ENCODE results near the gene MRPS10. TPM values are rescaled to one million over a fixed set of nuclear protein-coding genes. Genes with fewer than 3 reads are reported as not detected.
A peak's percentile ranks its signal among the peaks of the same experiment; 100 is the strongest.

The MRPS10 gene
- polyA plus RNA-seq, 2 of the 4 experiments (the other 2 are of a cell fraction), result 31.5 to 60.7 TPM

GRCh38 chr6:42201382-42201781 lies 16.3 kb downstream of the MRPS10 start:
- TF ChIP-seq EP300 (IDR thresholded peaks at IDR 0.05), result no peak
- TF ChIP-seq MYC (IDR thresholded peaks at IDR 0.05; ENCODE audit: borderline replicate concordance, low read length), result no peak
- no peak for TF ChIP-seq HEYL (CRISPR knock-in tag; IDR thresholded peaks at IDR 0.05)
- TF ChIP-seq JUN (IDR thresholded peaks at IDR 0.05), result no peak
- TF ChIP-seq KDM1A (IDR thresholded peaks at IDR 0.05; ENCODE audit: low read depth), result no peak
- no peak for TF ChIP-seq KDM5A (IDR thresholded peaks at IDR 0.05)
- no peak for TF ChIP-seq GATA3 (IDR thresholded peaks at IDR 0.05; ENCODE audit: borderline replicate concordance)
- no peak for TF ChIP-seq PHF8 (IDR thresholded peaks at IDR 0.05; ENCODE audit: borderline replicate concordance, low read depth)
- TF ChIP-seq BCL3 (IDR thresholded peaks at IDR 0.05), result no peak
- no peak for TF ChIP-seq E2F6 (IDR thresholded peaks at IDR 0.05; ENCODE audit: borderline replicate concordance, low read depth)
- ChIA-PET CTCF (interaction anchor here (0.6 to 5.8 kb wide), 4 partner anchors 10 to 70 kb away, joined by 3 to 31 read pairs (median 4); no protein-coding TSS in a partner anchor), POLR2A (no interaction called here)
- ATAC-seq, result no peak
- Histone ChIP-seq H3K27ac (peak overlapping the region; percentile 74 to 86), H3K4me2 (peak overlapping the region; percentile 55), H3K9me3 (no peaks in the 10 kb centered on the region), H3K4me1 (peaks cover 87% of the 10 kb centered on the region), H3K4me3 (no peak overlapping the region)
- WGBS (ENCODE audit: missing lambda C conversion rate), result 35% methylated on average over 3 of the region's 3 CpGs
- DNase-seq (ENCODE audit: low read depth in 1 of 2, low spot score in 1 of 2), result no peak
- no peak for FAIRE-seq

- Histone ChIP-seq H3K4me3 (no peak overlapping the region), H3K4me2 (peak overlapping the region; percentile 55), H3K27ac (peak overlapping the region; percentile 74 to 86), H3K4me1 (peaks cover 83% of the 10 kb centered on the region), H3K9me3 (no peaks in the 10 kb centered on the region)
- ChIA-PET POLR2A (interaction anchor here (0.6 to 0.7 kb wide), 3 partner anchors 581 to 1863 kb away, joined by 3 to 4 read pairs (median 3); a partner anchor contains a TSS), CTCF (interaction anchor here (0.6 to 5.8 kb wide), 5 partner anchors 12 to 124 kb away, joined by 3 to 31 read pairs (median 4); no protein-coding TSS in a partner anchor)
- WGBS (ENCODE audit: missing lambda C conversion rate), result 9% methylated on average over 1 of the region's 1 CpG
- ATAC-seq (peak; percentile 20 to 66; a peak in 3 of 6 replicates), DNase-seq (ENCODE audit: low read depth in 1 of 2, low spot score in 1 of 2) (peak in 1 of 2 experiments; percentile 66), FAIRE-seq (no peak)
- no peak for TF ChIP-seq CEBPB (IDR thresholded peaks at IDR 0.05)
- TF ChIP-seq HOXB5 (CRISPR knock-in tag; IDR thresholded peaks at IDR 0.05), result no peak
- TF ChIP-seq ESRRA (IDR thresholded peaks at IDR 0.05; ENCODE audit: borderline replicate concordance, low read length), result no peak
- TF ChIP-seq RNF2 (IDR thresholded peaks at IDR 0.05; ENCODE audit: borderline replicate concordance, low read depth), result no peak
- no peak for TF ChIP-seq TFCP2L1 (CRISPR knock-in tag; IDR thresholded peaks at IDR 0.05)
- TF ChIP-seq FOSL2 (IDR thresholded peaks at IDR 0.05), result no peak
- peak; percentile 56 for TF ChIP-seq FOSL2 (CRISPR knock-in tag; IDR thresholded peaks at IDR 0.05)
- TF ChIP-seq CHD4 (IDR thresholded peaks at IDR 0.05; ENCODE audit: borderline replicate concordance), result no peak
- TF ChIP-seq JUN (IDR thresholded peaks at IDR 0.05), result 0 out of 5 replicates have a peak, but pooled peaks of 1 of the 2 experiments have one; percentile 22
- no peak; the same call in 1 of the 2 replicates for TF ChIP-seq GATA3 (IDR thresholded peaks at IDR 0.05; ENCODE audit: borderline replicate concordance)
- peak; percentile 40 for TF ChIP-seq JUNB (IDR thresholded peaks at IDR 0.05)
- TF ChIP-seq NPAS2 (CRISPR knock-in tag; IDR thresholded peaks at IDR 0.05; ENCODE audit: borderline replicate concordance), result no peak
- no peak for TF ChIP-seq HOXB13 (CRISPR knock-in tag; IDR thresholded peaks at IDR 0.05; ENCODE audit: low read depth)
- TF ChIP-seq ZNF302 (CRISPR knock-in tag; IDR thresholded peaks at IDR 0.05), result no peak
- no peak for TF ChIP-seq TP53 (CRISPR knock-in tag; IDR thresholded peaks at IDR 0.05)
- TF ChIP-seq BHLHE40 (IDR thresholded peaks at IDR 0.05; ENCODE audit: low read depth, low read length), result no peak
- no peak for TF ChIP-seq KDM1A (IDR thresholded peaks at IDR 0.05; ENCODE audit: low read depth)
These were observed 17.6 kb downstream of the MRPS10 start for GRCh38 chr6:42200035-42200434.
